ENCODE measurements around the gene BEX3.

DNA sequence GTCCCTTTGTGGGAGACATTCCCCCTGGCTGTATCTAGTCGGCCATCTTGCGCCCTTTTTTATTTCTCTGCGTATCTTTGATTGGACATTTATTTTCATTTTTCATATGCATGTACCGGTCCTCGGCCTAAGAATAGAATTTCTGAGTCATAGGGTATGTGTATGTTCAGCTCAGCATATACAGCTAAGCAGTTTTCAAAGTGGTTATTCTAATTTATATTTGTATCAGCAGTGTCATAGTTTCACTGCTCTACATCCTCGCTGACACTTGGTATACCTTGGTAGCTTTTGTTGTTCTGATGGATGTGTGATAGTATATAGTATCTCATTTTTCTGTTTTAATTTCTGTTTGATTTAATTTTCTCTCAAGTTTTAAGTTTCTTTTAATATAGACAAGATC lies 38.7 kb downstream of the BEX3 start:
- TF ChIP-seq EZH2 (IDR thresholded peaks at IDR 0.05; ENCODE audit: low read length, missing control alignments) (no peak), CTCF (conservative IDR thresholded peaks at IDR 0.05 in 1 of 2, IDR thresholded peaks at IDR 0.05 in 1 of 2; ENCODE audit: low read depth in 1 of 2, low read length in 2 of 2) (no peak)
